Esophagus muscularis mucosa (tissue), 4 donors: Measurements from ENCODE around the gene PHLPP2. TPM values are rescaled to one million over a fixed set of nuclear protein-coding genes. Genes with fewer than 3 reads are reported as not detected.

Experiments
- DNase-seq: peaks from one replicate; pipeline ENCODE4 v3.0.0-alpha.2; 2017; ENCODE audit errors: extremely low spot score
- H3K27ac ChIP-seq, 4 donors: fragments of 200-600 bp; sonication (generic); replicated peaks in 1 of 4; 1 replicate in 3 of 4; 2 replicates in 1 of 4; pipeline ENCODE4 v1.5.1; 2016 to 2019; ENCODE audit warnings: mild to moderate bottlenecking in 1 of 4
- H3K27me3 ChIP-seq, 4 donors: fragments of 200-600 bp; sonication (generic); one replicate each; pipeline versions ENCODE4 v1.5.1 to v1.6.0; 2016 to 2019
- H3K36me3 ChIP-seq, 4 donors: fragments of 200-600 bp; sonication (generic); one replicate each; pipeline ENCODE4 v1.5.1; 2016 to 2019
- H3K4me1 ChIP-seq, 4 donors: fragments of 200-600 bp; sonication (generic); one replicate each; pipeline ENCODE4 v1.5.1; 2016 to 2019
- H3K4me3 ChIP-seq, 4 donors: fragments of 200-600 bp; sonication (generic); 1 replicate in 2 of 4; 2 replicates in 2 of 4; pipeline ENCODE4 v1.5.1; 2016 to 2019; ENCODE audit warnings: mild to moderate bottlenecking in 4 of 4, moderate library complexity in 1 of 4
- H3K9me3 ChIP-seq, 4 donors: fragments of 200-600 bp; sonication (generic); 1 replicate in 3 of 4; 2 replicates in 1 of 4; pipeline ENCODE4 v1.5.1; 2016 to 2019
- CTCF ChIP-seq, 3 experiments: fragments of 200-600 bp in 2 of 3; fragments of 450-650 bp in 1 of 3; sonication (generic) in 2 of 3; IDR thresholded peaks; one replicate each; pipeline ENCODE4 v1.5.1; 2017 to 2019; ENCODE audit warnings: antibody characterized with exemption in 3 of 3, mild to moderate bottlenecking in 2 of 3, moderate library complexity in 1 of 3
- EP300 ChIP-seq: sonication (generic); formaldehyde crosslinking; IDR thresholded peaks from one replicate; pipeline ENCODE4 v1.6.1; 2017; ENCODE audit warnings: antibody characterized with exemption
- POLR2A ChIP-seq: fragments of 450-650 bp; IDR thresholded peaks from one replicate; pipeline ENCODE4 v1.6.1; 2017; ENCODE audit warnings: antibody characterized with exemption, moderate library complexity, mild to moderate bottlenecking, low read depth
- POLR2AphosphoS5 ChIP-seq, 2 donors: sonication (generic); formaldehyde crosslinking; IDR thresholded peaks; one replicate each; pipeline ENCODE4 v1.6.1; 2017; ENCODE audit warnings: antibody characterized with exemption in 2 of 2
- WGBS: methylation state at CpG from one replicate; pipeline ENCODE4 v1.1.5; 2018; 5-methylcytosine and 5-hydroxymethylcytosine counted together
- intact Hi-C: fragments of 100-400 bp; cut with DNase I; formaldehyde crosslinking; loops from one replicate; pipeline ENCODE4 v1.15.1; 2023
- total RNA-seq, 4 donors: library from RNA; depleted of rRNA; stranded (reverse); fragments of >200 nt; gene quantifications; one replicate each; pipeline versions ENCODE4 v1.1.0 to v1.2.1, GENCODE V29; 2016

PHLPP2 gene
- total RNA-seq, 4 donors from 2014 or later = 10.4 to 21.1 (median 17.0) TPM

GRCh38 chr16:71635632-71636031 is 88.9 kb downstream of the PHLPP2 start:
- Histone ChIP-seq H3K36me3 (peaks cover 0 to 20% (median 5%) of the 10 kb centered on the region in 4 donors), H3K9me3 (no peaks in the 10 kb centered on the region), H3K4me1 (no peaks in the 10 kb centered on the region), H3K4me3 (no peak overlapping the region), H3K27ac (no peak overlapping the region), H3K27me3 (no peaks in the 10 kb centered on the region)
- intact Hi-C loops = no loop called here
- no peak for DNase-seq
- TF ChIP-seq POLR2A = no peak
- TF ChIP-seq POLR2AphosphoS5 (IDR thresholded peaks at IDR 0.05) = no peak
- TF ChIP-seq CTCF (IDR thresholded peaks at IDR 0.05) = no peak
- no peak for TF ChIP-seq EP300
- 74% methylated on average over 2 of the region's 2 CpGs for WGBS

GRCh38 chr16:71631776-71632175 is 92.7 kb downstream of the PHLPP2 start:
- Histone ChIP-seq H3K4me1 (peaks cover 1 to 3% (median 2%) of the 10 kb centered on the region in 4 donors), H3K9me3 (no peaks in the 10 kb centered on the region), H3K4me3 (no peak overlapping the region), H3K27me3 (peaks cover 0 to 13% (median 9%) of the 10 kb centered on the region in 4 donors), H3K36me3 (no peaks in the 10 kb centered on the region), H3K27ac (no peak overlapping the region)
- DNase-seq = no peak
- no peak for TF ChIP-seq CTCF (IDR thresholded peaks at IDR 0.05)
- TF ChIP-seq POLR2A = no peak
- TF ChIP-seq POLR2AphosphoS5 (IDR thresholded peaks at IDR 0.05) = no peak
- TF ChIP-seq EP300 = no peak
- intact Hi-C loops = no loop called here
- 71% methylated on average over 4 of the region's 4 CpGs for WGBS

GRCh38 chr16:71630808-71631207 is 93.7 kb downstream of the PHLPP2 start:
- Histone ChIP-seq H3K9me3 (no peaks in the 10 kb centered on the region), H3K4me3 (no peak overlapping the region), H3K27ac (no peak overlapping the region), H3K27me3 (peaks cover 0 to 23% (median 19%) of the 10 kb centered on the region in 4 donors), H3K36me3 (no peaks in the 10 kb centered on the region), H3K4me1 (peaks cover 11 to 12% (median 12%) of the 10 kb centered on the region in 4 donors)
- intact Hi-C loops = no loop called here
- TF ChIP-seq POLR2A (no peak), CTCF (IDR thresholded peaks at IDR 0.05) (no peak), EP300 (no peak), POLR2AphosphoS5 (IDR thresholded peaks at IDR 0.05) (no peak)
- WGBS = 90% methylated on average over 4 of the region's 4 CpGs
- no peak for DNase-seq

- Histone ChIP-seq H3K36me3 (no peaks in the 10 kb centered on the region), H3K4me3 (no peak overlapping the region), H3K27me3 (peaks cover 0 to 36% (median 24%) of the 10 kb centered on the region in 4 donors), H3K4me1 (peaks cover 13 to 15% (median 14%) of the 10 kb centered on the region in 4 donors), H3K9me3 (no peaks in the 10 kb centered on the region), H3K27ac (no peak overlapping the region)
- no peak for DNase-seq
- no peak for TF ChIP-seq POLR2A
- no peak for TF ChIP-seq CTCF (IDR thresholded peaks at IDR 0.05)
- TF ChIP-seq POLR2AphosphoS5 (IDR thresholded peaks at IDR 0.05) = no peak
- TF ChIP-seq EP300 = no peak
- intact Hi-C loops = no loop called here
- WGBS = 78% methylated on average over 11 of the region's 11 CpGs
These were observed 95.1 kb downstream of the PHLPP2 start for GRCh38 chr16:71629278-71630016.
